Stimulated activated CD8-positive, alpha-beta memory T cell treated with anti-CD3 and anti-CD28 coated beads, Interleukin-15, amount 100 ng/mL, for 1 hour (primary cell): Measurements from ENCODE around the gene ZBTB20.

Source experiments
- DNase-seq: peaks from one replicate; pipeline ENCODE4 v3.0.0-alpha.2; 2020; ENCODE audit warnings: low read depth

ZBTB20 gene

DNA sequence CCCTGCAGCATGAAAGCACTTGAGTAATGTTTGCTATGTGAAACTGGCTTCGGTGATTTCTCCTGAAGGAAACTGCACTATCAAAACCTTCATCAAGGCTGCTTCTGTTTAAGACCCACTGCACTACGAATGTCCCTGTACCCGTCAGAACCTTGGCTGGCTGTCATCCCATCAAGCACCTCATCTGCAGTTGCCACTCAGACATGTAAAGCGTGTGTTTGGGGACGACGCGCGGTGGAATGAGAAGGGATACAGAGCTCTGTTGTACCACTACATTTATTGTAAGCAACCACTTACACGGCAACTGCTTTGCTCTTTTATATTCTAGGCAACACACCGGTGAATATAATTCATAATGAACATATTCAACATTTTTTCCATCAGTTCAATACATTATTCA is 705.7 kb downstream of the ZBTB20 start:
- no peak for DNase-seq

DNA sequence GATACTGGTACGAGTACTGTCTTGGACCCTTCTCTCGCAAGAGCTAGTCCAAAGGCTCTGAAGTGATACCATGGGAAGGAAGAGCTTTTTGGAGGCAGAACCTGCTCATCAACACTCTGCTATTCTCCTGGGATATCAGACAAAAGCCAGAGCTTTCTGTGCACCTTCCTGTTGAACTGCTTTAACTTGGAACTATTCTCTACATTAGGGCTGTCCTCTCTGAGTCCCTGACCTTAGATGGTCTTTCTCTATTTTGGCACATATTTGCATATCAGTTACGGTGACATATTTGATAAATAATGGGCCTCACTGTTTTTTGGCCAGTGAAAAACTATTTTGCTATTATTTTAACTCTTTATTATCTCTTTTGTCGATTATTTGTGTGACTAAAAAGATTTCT is 706.4 kb downstream of the ZBTB20 start:
- DNase-seq, result no peak

DNA sequence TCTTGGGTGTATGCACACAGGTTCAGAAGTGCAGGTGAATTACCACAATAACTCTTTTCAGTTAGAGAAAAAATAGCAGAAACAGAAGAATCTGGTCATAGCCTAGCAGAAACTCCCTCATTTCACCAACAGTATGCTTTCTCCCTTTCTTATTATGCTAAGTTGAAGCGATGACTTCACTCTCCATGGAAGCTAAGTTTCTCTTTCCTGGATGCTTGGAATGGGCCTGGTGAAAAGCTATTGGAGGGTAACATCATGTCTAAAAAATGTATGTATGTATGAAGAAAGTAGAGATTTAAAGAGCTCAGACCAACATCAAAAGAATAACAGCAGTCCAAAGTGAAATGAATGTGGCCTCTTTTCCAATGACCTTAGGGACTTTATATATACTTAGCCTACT is 707.8 kb downstream of the ZBTB20 start:
- DNase-seq, result no peak

DNA sequence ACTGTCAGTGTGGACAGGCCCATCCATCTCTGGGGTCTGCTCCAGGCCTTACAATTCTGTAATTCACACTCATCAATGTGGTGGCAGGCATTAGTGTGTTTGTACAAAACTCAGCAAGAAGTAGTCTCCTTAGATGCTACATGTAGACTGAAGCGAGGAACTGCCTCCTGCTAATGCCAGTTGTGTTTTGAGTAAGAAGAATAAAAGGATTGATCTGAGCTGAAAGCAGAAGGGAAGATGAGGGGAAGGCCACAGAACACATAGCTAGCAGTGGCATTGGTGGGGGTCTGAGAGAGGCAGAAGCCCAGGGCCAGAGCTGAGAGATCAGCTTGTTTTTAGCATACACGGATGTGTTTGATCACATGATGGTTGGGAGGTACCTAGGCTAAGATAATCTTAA is 709.2 kb downstream of the ZBTB20 start:
- no peak for DNase-seq

DNA sequence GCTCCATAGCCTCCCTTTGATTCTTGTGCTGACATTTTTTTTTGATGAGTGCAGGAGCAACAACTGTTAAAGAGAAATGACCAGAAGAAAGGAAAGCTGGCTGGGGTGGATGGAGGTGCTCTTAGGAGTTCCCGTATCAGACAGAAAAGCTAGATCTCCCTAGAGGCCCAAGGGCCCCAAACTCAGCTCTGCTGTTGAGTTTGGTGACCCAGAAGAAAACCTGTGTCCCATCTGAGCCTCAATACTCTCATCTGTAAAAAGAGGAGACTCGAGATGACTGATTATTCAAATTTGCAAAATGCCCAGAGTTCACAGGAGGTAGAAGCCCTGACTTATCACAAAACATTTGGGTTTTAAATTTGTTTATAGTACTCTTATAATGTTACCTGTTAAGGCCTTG is 710.9 kb downstream of the ZBTB20 start:
- DNase-seq, result no peak

DNA sequence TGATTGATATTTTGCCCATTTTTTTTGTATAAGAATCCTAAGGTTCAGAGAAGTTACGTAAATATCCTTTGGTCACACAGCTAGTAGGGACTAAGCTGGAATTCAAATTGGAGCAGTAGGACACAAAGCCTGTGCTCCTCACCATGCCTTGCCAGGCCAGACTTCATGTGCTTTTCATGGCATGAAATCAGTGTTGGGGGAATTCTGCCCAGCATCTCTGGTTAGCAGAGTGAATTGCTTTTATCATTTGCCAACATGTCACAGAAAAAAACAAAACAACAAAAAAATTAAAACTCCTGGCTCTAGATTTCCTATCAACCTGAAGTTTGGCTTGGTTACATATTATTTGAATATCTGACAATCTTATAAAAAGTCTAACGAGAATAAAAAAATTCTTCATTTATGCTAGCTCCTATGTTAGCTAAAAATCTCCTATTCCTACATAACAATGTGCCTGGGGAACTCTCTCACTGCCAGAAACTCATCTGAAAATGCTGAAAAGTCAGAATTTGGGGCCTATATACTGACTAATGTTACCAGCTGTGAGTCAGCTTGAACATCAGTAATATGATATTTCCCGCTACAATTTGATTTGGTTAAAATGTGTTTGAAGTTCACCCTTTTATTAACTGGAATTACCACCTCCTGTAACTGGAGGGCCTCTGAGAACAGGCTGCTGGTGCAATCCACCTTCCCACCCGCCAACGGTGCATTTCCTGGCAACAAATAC is 711.5 kb downstream of the ZBTB20 start:
- no peak for DNase-seq

DNA sequence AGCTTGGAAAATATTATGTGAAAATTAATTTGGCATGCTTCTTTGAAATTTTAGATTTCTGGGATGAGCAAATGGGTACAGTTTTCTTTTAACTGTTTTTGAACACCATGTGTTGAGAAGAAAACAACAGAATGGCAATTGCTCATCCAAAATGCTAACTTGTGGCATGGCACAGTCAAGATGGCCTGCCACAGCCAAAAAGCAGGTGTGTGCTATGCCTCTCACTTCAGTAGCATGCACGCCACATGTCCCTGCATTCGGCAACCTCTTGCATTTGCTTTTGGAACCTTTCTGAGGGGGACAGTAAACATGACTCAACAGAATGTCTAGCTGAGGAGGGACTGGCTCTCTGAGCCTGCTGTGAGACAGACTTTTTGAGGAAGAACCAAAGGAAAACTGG is 714.8 kb downstream of the ZBTB20 start:
- DNase-seq, result no peak

DNA sequence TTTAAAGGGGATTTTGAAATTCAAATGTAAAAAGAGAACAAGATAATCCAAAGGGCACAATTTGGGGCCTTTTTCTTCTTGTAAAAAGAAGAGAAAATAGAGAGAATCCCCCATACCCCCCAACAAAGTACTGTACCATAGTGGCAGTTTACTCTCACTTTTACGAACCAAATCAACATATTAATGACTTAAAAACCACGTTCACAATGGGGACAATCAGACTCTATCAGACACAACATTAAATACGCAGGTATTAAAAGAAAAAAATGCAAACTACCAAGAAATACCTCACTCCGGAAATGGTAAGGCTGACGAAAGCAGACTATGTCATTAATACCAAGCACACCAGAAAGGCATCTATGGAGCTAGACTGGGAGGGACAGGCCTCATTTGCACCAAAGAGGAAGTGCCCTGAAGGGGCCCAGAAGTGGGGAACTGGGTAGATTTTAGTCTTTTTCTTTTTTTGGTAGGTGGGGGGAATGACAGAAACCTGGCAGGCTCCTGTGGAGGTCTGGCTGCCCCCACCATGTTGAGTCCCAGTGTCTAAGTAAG is 719.0 kb downstream of the ZBTB20 start:
- DNase-seq, result no peak

DNA sequence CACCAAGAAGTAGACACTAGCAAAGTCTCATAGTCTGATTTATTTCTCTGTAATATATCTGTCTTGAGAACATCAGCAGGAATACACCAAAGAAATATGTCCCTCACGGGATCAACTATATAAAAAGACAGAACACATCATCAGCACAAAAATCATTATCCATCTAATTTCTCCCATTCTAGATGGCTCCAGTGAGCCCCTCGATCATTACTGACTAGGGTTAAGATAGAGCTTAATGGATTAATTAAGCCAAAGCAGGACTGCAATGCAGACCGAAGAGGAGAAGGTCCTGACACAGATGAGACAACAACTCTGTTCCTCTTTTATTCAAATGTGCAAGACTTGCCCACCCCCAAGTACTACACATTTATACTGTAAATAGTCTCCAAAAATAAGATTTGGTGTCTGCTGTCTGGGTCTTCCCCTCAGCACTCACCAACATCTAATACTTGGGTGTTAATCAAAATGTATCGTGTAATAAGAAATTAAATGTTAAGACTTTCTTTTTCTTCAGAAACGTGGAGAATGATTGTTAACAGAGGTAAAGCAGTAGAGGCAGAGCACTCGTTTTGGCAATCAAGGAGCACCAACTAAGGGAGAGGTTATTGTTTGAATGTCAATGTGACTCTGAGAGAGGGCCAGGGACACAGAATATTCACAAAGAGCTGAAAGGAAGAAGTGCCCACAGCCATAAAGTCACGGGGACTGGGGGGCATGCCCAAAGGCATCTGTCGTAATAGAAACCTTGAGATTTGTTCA is 719.6 kb downstream of the ZBTB20 start:
- no peak for DNase-seq

DNA sequence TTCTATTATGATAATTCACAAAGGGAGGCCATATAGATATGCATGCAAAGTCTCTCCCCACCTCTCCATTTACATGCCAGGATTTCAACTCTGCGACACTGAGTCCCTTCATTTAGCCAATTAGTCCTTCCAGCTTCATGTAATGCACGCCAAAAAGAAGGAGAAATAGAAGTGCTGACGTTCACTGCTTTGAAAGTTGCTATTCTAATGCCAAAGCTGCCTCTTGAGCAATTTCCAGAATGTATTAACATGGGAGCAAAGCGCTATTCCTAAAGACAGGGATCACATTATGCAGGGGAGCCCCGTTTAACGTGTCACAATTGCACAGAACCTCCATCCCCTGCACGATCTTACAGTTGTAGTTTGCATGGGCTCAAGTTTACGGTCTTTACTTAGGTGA is 722.8 kb downstream of the ZBTB20 start:
- DNase-seq, result no peak

DNA sequence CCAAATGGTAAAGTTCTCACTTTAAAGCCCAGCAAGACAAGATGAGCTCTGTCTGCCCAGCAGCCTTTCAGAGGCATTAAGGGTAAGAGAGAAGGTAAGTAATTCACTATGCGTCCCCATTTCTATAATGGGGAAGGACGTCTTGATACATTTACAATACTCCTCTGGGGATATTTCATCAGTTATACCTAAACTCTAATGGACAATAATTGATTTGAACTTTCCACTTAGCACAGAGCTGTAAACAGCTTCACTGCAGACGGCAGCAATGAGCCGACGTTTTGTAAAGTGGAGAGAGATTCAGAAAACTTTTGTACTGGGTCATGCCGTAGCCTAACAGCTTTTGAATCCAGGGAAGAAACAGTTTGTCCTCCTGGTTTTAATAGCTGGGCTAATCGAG is 725.9 kb downstream of the ZBTB20 start:
- DNase-seq, result no peak

DNA sequence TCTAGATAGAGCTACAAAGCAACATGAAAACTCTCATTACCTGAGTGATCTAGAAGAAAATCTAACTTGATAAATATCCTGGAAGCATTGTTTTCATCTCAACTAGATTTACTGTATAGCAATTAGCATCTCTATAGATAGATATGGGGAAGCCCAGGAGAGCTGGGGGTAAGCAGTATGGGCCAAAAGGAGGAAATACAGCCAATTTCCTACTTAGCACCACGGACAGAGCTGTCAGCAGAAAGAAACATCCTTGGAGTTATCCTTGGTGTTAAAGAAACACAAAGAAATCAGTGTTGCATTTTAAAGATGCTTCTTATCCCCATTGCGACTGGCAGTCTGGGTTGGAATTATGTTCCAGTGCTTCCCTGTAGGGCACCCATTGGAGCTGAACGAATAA is 727.0 kb downstream of the ZBTB20 start:
- no peak for DNase-seq

DNA sequence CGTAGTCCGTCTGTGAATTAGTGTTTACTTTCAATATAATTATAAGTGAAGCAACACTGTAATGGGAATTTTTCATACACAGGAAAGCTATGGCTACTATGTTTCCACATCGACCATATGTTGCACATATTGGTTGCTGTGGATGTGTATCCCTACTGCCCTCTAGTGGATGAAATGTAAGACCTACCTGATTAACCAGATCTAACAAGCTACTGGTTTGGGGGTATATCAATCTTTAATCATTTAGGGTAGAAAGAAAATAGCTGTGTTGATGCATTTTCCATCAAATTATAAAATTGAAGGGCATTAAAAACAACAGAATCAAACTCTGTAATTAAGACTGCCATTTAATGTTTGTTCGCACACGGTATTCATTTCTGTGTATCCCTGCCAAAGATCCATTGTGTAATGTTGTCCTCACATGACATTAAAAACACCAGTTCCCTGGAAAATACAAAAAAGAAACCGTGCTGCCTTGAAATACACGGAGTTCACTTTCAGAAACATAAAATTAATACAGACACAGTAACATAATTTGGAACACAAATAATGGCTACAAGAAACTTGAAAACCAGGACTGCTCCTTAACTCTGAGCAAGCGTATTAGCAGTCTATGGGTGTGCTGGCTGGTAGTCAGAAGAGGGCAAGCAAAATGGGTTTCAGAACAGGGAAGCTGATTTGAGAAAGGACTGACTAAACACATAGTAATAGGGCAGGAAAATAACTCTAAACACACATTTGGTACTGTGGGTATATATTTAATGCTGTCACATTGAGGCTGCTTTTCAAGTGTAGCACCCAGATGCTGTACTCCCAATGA is 728.2 kb downstream of the ZBTB20 start:
- DNase-seq, result no peak

DNA sequence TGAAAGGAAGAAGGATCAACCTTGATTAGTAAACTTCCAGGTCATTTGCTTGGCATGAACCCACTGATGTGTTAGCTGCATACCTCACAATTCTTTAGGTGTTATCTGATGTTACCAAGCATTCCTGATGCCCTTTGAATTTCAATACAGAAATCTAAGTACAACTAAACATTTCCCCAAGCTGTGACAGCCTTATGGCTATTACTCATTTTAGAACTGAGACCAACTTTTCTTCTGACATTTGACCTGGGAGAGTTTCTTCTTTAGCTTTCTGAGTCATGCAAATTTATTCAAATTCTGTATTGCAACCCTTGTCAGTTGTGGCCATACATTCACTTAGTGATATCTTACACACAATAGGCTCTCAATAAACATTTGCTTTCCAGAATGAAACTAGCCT is 729.0 kb downstream of the ZBTB20 start:
- DNase-seq, result no peak

DNA sequence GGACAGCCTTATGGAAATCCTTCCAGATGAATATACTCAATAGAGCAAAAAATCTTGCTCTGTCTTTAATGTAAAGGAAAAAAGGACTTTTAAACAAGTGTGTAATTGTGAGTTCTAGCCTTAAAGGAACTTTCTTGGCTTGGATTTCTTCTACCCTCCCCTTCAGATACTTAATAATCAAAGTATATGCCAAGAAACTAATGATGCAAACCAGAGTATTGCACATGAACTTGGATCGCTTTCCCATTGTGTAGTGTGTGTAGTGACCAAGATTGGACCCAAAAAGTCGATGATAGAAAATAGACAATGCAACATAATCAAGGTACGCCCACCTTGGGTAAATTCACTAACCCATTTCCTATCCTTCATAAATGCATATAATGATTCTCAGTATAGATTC is 729.4 kb downstream of the ZBTB20 start:
- DNase-seq, result no peak

DNA sequence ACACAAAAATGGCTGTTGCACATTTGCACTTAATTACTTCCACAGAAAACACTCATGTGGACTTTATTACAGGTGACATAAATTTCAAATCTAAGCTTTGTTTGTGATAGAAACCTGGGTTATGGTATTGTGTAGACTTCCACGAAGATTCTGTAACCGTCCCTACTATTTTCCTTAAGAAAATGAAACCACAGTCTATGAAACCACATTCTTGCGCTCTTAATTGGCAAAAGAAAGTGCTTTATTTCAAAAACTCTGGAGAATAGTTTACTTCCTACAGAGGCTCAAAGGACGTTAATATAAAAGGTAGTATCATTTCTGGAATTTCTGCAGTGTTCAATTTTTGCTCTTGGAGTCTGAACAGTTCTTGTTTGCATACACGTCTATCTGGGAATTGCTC is 729.8 kb downstream of the ZBTB20 start:
- DNase-seq, result no peak

DNA sequence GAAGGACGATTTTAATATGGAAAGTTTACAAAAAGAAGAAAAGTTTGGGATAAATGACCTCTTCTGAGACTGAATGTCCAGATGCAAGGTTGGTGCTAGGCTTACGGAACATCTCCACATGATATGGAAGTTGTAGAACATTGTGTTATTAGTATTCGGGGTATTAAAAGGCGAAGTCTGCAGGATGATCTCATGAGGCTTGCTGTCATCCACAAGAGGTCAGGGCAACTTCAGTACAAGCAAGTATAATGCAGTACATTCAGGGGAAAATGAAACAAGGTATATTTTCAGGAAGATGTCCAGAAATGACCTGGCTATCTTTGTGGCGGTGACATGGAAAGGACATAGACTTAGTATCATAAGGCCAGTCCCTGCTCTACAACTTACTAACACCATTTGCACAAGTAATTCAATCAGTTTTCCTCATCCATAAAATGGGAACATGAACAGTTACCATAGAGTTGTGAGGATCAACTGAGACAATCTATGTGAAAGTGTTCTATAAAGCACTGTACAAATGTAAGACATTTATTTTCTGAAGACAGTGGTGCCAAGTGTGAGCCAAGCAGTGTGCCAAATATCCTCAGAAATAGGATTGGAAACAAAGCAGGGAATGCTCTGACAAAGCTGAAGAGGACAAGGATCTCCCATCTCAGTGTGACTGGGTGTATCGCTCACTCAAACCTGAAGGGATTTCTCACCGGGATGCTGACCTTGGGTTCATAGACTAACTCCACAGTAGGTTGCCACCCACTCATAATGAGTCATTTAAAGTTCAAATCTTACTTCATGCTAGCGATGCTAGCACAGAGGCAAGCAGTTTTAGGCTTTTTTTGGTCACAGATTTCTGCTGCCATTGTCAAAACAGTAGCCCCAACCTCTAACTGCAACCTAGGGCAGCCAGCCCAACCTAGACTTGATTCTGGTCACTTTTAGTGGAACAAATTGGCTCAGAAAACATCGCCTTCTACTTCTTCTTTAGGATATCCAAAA is 735.0 kb downstream of the ZBTB20 start:
- DNase-seq, result no peak

DNA sequence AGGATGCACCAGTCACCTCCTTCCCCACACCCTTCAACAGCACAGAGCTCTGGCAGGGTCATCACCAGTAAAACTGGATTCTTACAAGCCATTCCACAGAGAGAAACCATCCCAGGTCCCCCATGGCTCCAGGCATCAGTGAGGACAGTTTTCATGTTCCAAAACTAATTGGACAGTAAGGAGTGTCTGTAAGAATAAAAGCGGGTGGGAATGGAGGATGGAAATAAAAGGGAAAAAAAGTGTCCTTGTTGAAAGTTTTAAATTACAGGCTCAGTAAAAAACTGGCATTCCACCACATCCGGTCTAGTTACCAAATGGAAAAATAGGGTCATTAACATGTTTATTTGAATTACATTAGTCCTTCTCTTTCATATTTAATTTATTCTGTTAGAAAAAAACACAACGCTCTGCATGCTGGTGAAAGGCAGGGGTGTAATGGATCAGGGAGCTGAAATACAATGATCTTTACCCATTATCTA is 735.9 kb downstream of the ZBTB20 start:
- no peak for DNase-seq

DNA sequence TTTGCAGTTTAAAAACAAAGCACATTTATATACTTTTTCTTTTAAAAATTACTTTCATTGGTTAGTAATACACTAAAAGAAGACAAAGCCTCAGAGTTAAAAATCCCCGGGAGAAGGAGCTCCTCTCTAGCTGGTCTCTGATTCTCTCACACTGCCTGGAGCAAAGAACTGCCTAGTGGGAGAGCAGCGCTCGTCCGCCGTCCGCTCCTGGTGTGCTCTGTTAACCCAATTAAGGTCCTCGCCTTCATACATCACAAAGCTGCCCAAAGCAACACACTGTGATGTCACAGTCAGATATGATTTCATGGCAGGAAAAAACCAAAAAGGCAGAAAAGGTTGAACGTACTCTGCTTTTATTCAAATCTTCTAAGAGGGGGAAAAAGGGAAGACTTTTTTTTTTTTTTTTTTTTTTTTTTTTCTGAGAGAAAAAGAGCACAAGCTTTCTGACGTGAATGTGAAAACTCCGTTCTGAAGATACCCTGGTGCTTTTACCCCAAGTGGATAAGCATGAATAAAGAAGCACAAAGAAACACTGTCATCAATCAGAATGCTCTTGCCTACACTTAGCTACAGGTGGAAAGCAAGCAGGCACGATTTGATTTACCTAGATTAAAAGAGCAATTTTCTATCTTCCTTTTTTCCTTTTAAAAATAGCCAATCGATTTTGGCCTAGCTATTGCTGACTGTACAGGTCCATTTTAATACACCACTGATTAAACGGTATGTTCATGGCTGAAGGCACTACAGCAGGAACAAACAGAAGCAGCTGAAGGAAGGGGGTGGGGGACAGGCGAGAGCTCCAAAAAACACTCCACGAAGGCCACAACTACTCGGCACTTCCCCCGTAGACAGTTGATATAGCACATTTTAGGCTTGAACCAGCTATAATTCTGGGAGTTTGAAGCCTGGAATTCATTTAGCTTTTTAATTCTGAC is 738.1 kb downstream of the ZBTB20 start:
- no peak for DNase-seq

DNA sequence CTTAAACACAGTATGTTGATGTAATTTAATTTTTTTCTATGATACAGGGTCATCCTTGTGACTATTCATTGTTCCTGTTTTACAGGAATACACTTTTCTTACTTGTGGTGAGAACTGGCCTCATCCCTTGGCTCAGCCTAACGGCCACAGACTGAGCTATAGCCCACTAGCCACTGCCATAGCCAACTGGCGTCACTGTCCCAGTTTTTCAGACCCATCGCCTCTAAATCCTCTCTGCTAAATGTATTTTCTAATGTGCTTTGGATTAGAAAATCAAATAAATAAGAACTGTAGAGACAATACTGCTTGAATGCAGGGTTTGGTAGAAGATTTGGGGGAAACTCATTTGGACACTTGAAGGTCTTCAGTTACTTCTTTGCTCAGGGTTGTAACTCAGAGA is 740.2 kb downstream of the ZBTB20 start:
- no peak for DNase-seq
